CD4-positive, alpha-beta T cell (primary cell): ENCODE measurements around the gene CDC25B. TPM values are rescaled to one million over a fixed set of nuclear protein-coding genes. Genes with fewer than 3 reads are reported as not detected.

ENCODE experiments used
- ATAC-seq: fragments of 200-7000 bp; cut with Tn5 transposase; one replicate; pipeline ENCODE4 v1.10.0; 2022; ENCODE audit warnings: mild to moderate bottlenecking; ENCODE audit not compliant: poor library complexity
- CTCF ChIA-PET: fragments of 350-600 bp; sonication (Branson Sonifier 250); formaldehyde crosslinking; loops from one replicate; lab custom pipeline; 2021; ENCODE audit warnings: antibody characterized with exemption, inconsistent platforms; lab: Charles Lee
- POLR2A ChIA-PET: fragments of 350-600 bp; sonication (Branson Sonifier 250); formaldehyde crosslinking; loops from one replicate; lab custom pipeline; 2021; ENCODE audit warnings: antibody characterized with exemption, inconsistent platforms; lab: Charles Lee
- DNase-seq, 14 experiments: peaks; one replicate each; pipeline ENCODE4 v3.0.0-alpha.2; 2013 to 2020; ENCODE audit warnings: mixed read lengths in 2 of 14
- H3K27ac ChIP-seq, 2 donors: one replicate each; pipeline versions ENCODE4 v1.5.1 to v1.7.0; 2013; ENCODE audit warnings: low read length in 2 of 2, low read depth in 1 of 2, mild to moderate bottlenecking in 1 of 2
- H3K27me3 ChIP-seq, 2 experiments: 1 replicate in 1 of 2; 2 replicates in 1 of 2; pipeline versions ENCODE4 v1.6.1 to v1.7.0; 2013; ENCODE audit warnings: low read length in 2 of 2, control low read depth in 1 of 2, mild to moderate bottlenecking in 1 of 2, moderate library complexity in 1 of 2; ENCODE audit not compliant: insufficient read depth in 2 of 2, control insufficient read depth in 1 of 2
- H3K36me3 ChIP-seq: one replicate; pipeline ENCODE4 v1.6.1; 2013; ENCODE audit warnings: low read length, control low read depth; ENCODE audit not compliant: insufficient read depth
- H3K4me1 ChIP-seq: one replicate; pipeline ENCODE4 v1.6.1; 2013; ENCODE audit warnings: low read length, control low read depth; ENCODE audit not compliant: insufficient read depth
- H3K4me3 ChIP-seq: one replicate; pipeline ENCODE4 v1.5.1; 2013; ENCODE audit warnings: mild to moderate bottlenecking, low read length, moderate library complexity
- H3K9me3 ChIP-seq, 2 experiments: 1 replicate in 1 of 2; 2 replicates in 1 of 2; pipeline versions ENCODE4 v1.6.1 to v1.7.0; 2013; ENCODE audit warnings: low read length in 2 of 2, mild to moderate bottlenecking in 2 of 2, control low read depth in 1 of 2, moderate library complexity in 1 of 2; ENCODE audit not compliant: control insufficient read depth in 1 of 2, insufficient read depth in 1 of 2
- H3K27ac Mint-ChIP-seq: one replicate; pipeline ENCODE4 v1.8.0; 2020; ENCODE audit warnings: mixed read lengths
- H3K27me3 Mint-ChIP-seq: one replicate; pipeline ENCODE4 v1.8.0; 2021; ENCODE audit warnings: mixed read lengths
- H3K36me3 Mint-ChIP-seq: one replicate; pipeline ENCODE4 v1.8.0; 2021; ENCODE audit warnings: low read depth, mixed read lengths
- H3K4me1 Mint-ChIP-seq: one replicate; pipeline ENCODE4 v1.8.0; 2021; ENCODE audit warnings: low read depth, mixed read lengths
- H3K4me3 Mint-ChIP-seq: one replicate; pipeline ENCODE4 v1.8.0; 2020; ENCODE audit warnings: mild to moderate bottlenecking, mixed read lengths
- H3K9me3 Mint-ChIP-seq: one replicate; pipeline ENCODE4 v1.8.0; 2020; ENCODE audit warnings: mixed read lengths
- CTCF ChIP-seq: fragments of 200-600 bp; IDR thresholded peaks from one replicate; pipeline ENCODE4 v1.8.0; 2022; ENCODE audit warnings: antibody characterized with exemption, mild to moderate bottlenecking
- intact Hi-C, 2 experiments: fragments of 100-400 bp; cut with DNase I in 1 of 2; cut with micrococcal nuclease in 1 of 2; formaldehyde crosslinking; loops; one replicate each; pipeline versions ENCODE4 v1.15.1 to v1.9.0; 2023 to 2025; cut with DNase I, micrococcal nuclease
- total RNA-seq, 174 experiments: library from RNA in 2 of 174; stranded (reverse) in 2 of 174; gene quantifications; one replicate each; pipeline ENCODE4 v1.2.3 and lab custom pipeline; 2021 to 2026

Gene CDC25B
- total RNA-seq, 2 experiments from 2014 or later: 144 TPM

DNA sequence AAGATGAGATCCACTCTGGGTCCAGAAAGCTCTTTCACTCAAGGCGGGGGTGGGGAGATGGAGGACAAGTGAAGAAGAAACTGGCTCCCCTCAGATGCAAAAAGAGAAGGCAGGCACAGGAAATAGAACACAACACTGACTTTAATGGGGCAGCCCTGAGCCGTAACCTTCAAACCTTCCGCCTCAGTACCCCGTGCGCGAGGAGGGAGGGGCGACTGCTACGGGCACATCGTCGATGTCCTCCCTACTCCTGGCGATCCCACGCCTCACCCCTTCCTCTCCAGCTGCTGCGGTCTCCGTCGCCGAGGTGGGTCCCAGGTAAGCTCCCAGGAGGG is 18.8 kb upstream of the CDC25B start:
- H3K4me1 Mint-ChIP-seq: peaks cover 34% of the 10 kb centered on the region
- Histone ChIP-seq H3K27ac (no peak overlapping the region), H3K4me3 (peak overlapping the region; percentile 67), H3K27me3 (peaks cover 9 to 12% of the 10 kb centered on the region in 2 experiments), H3K4me1 (peaks cover 34% of the 10 kb centered on the region), H3K36me3 (no peaks in the 10 kb centered on the region), H3K9me3 (no peaks in the 10 kb centered on the region)
- POLR2A ChIA-PET: interaction anchor here (2.6 to 3.7 kb wide), 3 partner anchors 10 to 43 kb away, joined by 12 to 36 read pairs (median 15); partner anchors contain the start of genes ADISSP, AP5S1 and CENPB
- DNase-seq: peak in 3 of 14 experiments; percentile 35 to 39 (median 37)
- no peak for TF ChIP-seq CTCF
- intact Hi-C loops: no loop called here
- H3K9me3 Mint-ChIP-seq: no peaks in the 10 kb centered on the region
- CTCF ChIA-PET: interaction anchor here (0.6 to 3.8 kb wide), 6 partner anchors 9 to 1905 kb away, joined by 3 to 17 read pairs (median 4); partner anchors contain the start of genes ADISSP, CDC25B and CENPB
- H3K36me3 Mint-ChIP-seq: no peaks in the 10 kb centered on the region
- peak; percentile 49 for ATAC-seq
- H3K27me3 Mint-ChIP-seq: peaks cover 14% of the 10 kb centered on the region
- peak overlapping the region; percentile 82 for H3K4me3 Mint-ChIP-seq
- H3K27ac Mint-ChIP-seq: no peak overlapping the region

DNA sequence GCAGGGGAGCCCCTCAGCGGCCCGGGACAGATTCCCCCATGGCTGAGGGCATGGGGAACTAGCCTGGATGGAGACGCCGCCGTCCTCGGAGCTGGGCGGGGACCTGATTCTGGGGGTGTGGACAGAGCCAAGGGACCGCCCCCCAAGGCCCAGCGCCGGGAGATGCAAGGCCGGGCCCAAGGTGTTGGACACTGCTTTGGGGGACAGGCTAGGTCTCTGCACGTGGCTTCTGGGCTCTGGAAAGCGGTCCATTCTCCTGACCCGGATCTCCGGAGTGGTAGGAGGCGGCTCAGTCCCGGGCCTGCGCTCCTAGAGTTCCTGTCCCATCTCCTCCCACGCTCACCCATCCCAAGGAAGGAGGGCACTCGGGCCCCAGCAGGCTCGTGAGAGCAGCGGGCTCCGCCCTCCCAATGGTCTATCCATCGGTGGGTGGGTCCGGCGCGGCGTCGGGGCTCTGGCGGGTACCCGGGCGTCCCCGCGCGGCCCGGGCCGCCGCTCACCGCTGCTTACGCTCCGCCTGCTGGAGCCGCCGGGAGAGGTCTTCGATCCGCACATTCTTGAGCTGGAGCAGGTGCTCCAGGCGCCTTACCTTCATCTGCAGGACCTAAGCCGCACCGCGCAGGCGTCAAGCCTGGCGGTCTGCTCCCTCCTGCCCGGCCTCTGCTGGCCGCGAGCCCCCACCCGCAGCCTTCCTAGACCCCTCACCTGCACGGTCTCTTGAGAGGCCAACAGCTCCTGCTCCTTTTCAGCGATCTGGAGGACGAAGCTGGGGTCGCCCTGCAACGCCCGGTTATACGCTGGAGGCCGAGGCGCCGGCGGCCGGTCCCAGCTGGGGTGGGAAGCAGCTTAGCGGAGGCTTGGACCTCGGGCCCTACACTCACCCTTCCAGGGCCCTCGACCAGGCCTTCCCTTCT is 18.1 kb upstream of the CDC25B start:
- H3K27ac Mint-ChIP-seq: no peak overlapping the region
- peak overlapping the region; percentile 82 for H3K4me3 Mint-ChIP-seq
- H3K4me1 Mint-ChIP-seq: peaks cover 38% of the 10 kb centered on the region
- Histone ChIP-seq H3K4me1 (peaks cover 34% of the 10 kb centered on the region), H3K4me3 (peak overlapping the region; percentile 67), H3K27ac (no peak overlapping the region), H3K9me3 (no peaks in the 10 kb centered on the region), H3K27me3 (peaks cover 9 to 12% of the 10 kb centered on the region in 2 experiments), H3K36me3 (no peaks in the 10 kb centered on the region)
- TF ChIP-seq CTCF: no peak
- intact Hi-C loops: no loop called here
- CTCF ChIA-PET: interaction anchor here (0.6 to 3.8 kb wide), 7 partner anchors 9 to 77 kb away, joined by 3 to 17 read pairs (median 4); partner anchors contain the start of genes ADISSP, CDC25B and CENPB
- ATAC-seq (peak; percentile 47), DNase-seq (peak in 6 of 14 experiments; percentile 32 to 66 (median 52))
- H3K27me3 Mint-ChIP-seq: peaks cover 14% of the 10 kb centered on the region
- POLR2A ChIA-PET: interaction anchor here (1.0 to 3.7 kb wide), 6 partner anchors 9 to 79 kb away, joined by 3 to 36 read pairs (median 10); partner anchors contain the start of genes ADISSP, AP5S1 and CENPB
- no peaks in the 10 kb centered on the region for H3K9me3 Mint-ChIP-seq
- no peaks in the 10 kb centered on the region for H3K36me3 Mint-ChIP-seq

GRCh38 chr20:3778976-3779375 is 17.1 kb upstream of the CDC25B start:
- Histone ChIP-seq H3K4me1 (peaks cover 34% of the 10 kb centered on the region), H3K9me3 (no peaks in the 10 kb centered on the region), H3K27me3 (peaks cover 9 to 12% of the 10 kb centered on the region in 2 experiments), H3K27ac (no peak overlapping the region), H3K4me3 (no peak overlapping the region), H3K36me3 (no peaks in the 10 kb centered on the region)
- ATAC-seq (no peak), DNase-seq (peak in 1 of 14 experiments; percentile 29)
- ChIA-PET POLR2A (interaction anchor here (1.3 to 3.7 kb wide), 5 partner anchors 8 to 41 kb away, joined by 4 to 36 read pairs (median 12); partner anchors contain the start of genes ADISSP, AP5S1 and CENPB), CTCF (interaction anchor here (1.0 to 3.8 kb wide), 5 partner anchors 8 to 76 kb away, joined by 3 to 17 read pairs (median 6); partner anchors contain the start of genes ADISSP and CENPB)
- peaks cover 14% of the 10 kb centered on the region for H3K27me3 Mint-ChIP-seq
- no peaks in the 10 kb centered on the region for H3K36me3 Mint-ChIP-seq
- H3K27ac Mint-ChIP-seq: no peak overlapping the region
- no peak for TF ChIP-seq CTCF
- H3K4me1 Mint-ChIP-seq: peaks cover 38% of the 10 kb centered on the region
- peak overlapping the region; percentile 38 for H3K4me3 Mint-ChIP-seq
- intact Hi-C loops: no loop called here
- no peaks in the 10 kb centered on the region for H3K9me3 Mint-ChIP-seq
